CD14-positive monocyte (primary cell): ENCODE results near the gene MRGPRE. TPM values are rescaled to one million over a fixed set of nuclear protein-coding genes. Genes with fewer than 3 reads are reported as not detected.

ENCODE experiments used
- DNase-seq, 3 donors: peaks; one replicate each; pipeline ENCODE4 v3.0.0-alpha.2; 2011 to 2022
- H2AFZ ChIP-seq: 2 replicates; pipeline ENCODE4 v1.6.0; 2012; ENCODE audit warnings: mild to moderate bottlenecking, low read depth, low read length, inconsistent platforms; ENCODE audit not compliant: insufficient read depth, poor library complexity, severe bottlenecking
- H3K27ac ChIP-seq, 2 donors: 1 replicate in 1 of 2; 2 replicates in 1 of 2; pipeline ENCODE4 v1.5.1; 2012 to 2013; ENCODE audit warnings: low read length in 2 of 2, control low read depth in 1 of 2, inconsistent platforms in 1 of 2, low read depth in 1 of 2, mild to moderate bottlenecking in 1 of 2
- H3K27me3 ChIP-seq, 2 donors: one replicate each; pipeline versions ENCODE4 v1.6.0 to v1.6.1; 2011 to 2013; ENCODE audit warnings: low read length in 2 of 2; ENCODE audit not compliant: control insufficient read depth in 2 of 2, insufficient read depth in 2 of 2
- H3K36me3 ChIP-seq, 2 donors: replicated peaks in 1 of 2; 1 replicate in 1 of 2; 2 replicates in 1 of 2; pipeline versions ENCODE4 v1.5.1 to v1.6.1; 2012 to 2013; ENCODE audit warnings: low read length in 2 of 2, control low read depth in 1 of 2, inconsistent platforms in 1 of 2, mild to moderate bottlenecking in 1 of 2; ENCODE audit not compliant: insufficient read depth in 2 of 2, control insufficient read depth in 1 of 2
- H3K4me1 ChIP-seq, 2 donors: 1 replicate in 1 of 2; 2 replicates in 1 of 2; pipeline versions ENCODE4 v1.5.1 to v1.6.1; 2012 to 2013; ENCODE audit warnings: low read length in 2 of 2, control low read depth in 1 of 2, inconsistent platforms in 1 of 2, mild to moderate bottlenecking in 1 of 2, moderate library complexity in 1 of 2; ENCODE audit not compliant: insufficient read depth in 2 of 2, control insufficient read depth in 1 of 2
- H3K4me2 ChIP-seq: replicated peaks from 2 replicates; pipeline ENCODE3; 2012; ENCODE audit warnings: low read length, moderate library complexity, mild to moderate bottlenecking; ENCODE audit not compliant: poor library complexity, severe bottlenecking; ENCODE audit errors: extremely low read depth
- H3K4me3 ChIP-seq, 3 experiments: fragments of 200-600 bp in 1 of 3; sonication (generic) in 1 of 3; replicated peaks in 1 of 3; 1 replicate in 2 of 3; 2 replicates in 1 of 3; pipeline ENCODE4 v1.5.1; 2011 to 2013; ENCODE audit warnings: low read length in 3 of 3, mild to moderate bottlenecking in 3 of 3, control low read depth in 2 of 3, low read depth in 2 of 3, inconsistent platforms in 1 of 3, moderate library complexity in 1 of 3
- H3K79me2 ChIP-seq: 2 replicates; pipeline ENCODE4 v1.6.0; 2012; ENCODE audit warnings: mild to moderate bottlenecking, control low read depth, inconsistent platforms, low read length, moderate library complexity; ENCODE audit not compliant: insufficient read depth
- H3K9ac ChIP-seq: 2 replicates; pipeline ENCODE4 v1.6.0; 2017; ENCODE audit warnings: low read length, mild to moderate bottlenecking; ENCODE audit not compliant: insufficient read depth, poor library complexity, severe bottlenecking
- H3K9me3 ChIP-seq, 2 donors: replicated peaks in 1 of 2; 1 replicate in 1 of 2; 2 replicates in 1 of 2; pipeline versions ENCODE4 v1.5.1 to v1.6.1; 2012 to 2013; ENCODE audit warnings: low read length in 2 of 2, control low read depth in 1 of 2; ENCODE audit not compliant: control insufficient read depth in 1 of 2, insufficient read depth in 1 of 2
- H4K20me1 ChIP-seq: 2 replicates; pipeline ENCODE4 v1.6.0; 2012; ENCODE audit warnings: mild to moderate bottlenecking, low read length, control low read depth, moderate library complexity; ENCODE audit not compliant: insufficient read depth
- H3K27ac Mint-ChIP-seq, 7 donors: one replicate each; pipeline ENCODE4 v1.8.0; 2020; ENCODE audit warnings: mild to moderate bottlenecking in 7 of 7, mixed read lengths in 7 of 7, moderate library complexity in 6 of 7, inconsistent platforms in 2 of 7
- H3K27me3 Mint-ChIP-seq, 3 donors: one replicate each; pipeline ENCODE4 v1.8.0; 2021 to 2022; ENCODE audit warnings: low read depth in 3 of 3, mild to moderate bottlenecking in 3 of 3, mixed read lengths in 3 of 3, moderate library complexity in 3 of 3, inconsistent platforms in 1 of 3
- H3K36me3 Mint-ChIP-seq, 2 donors: one replicate each; pipeline ENCODE4 v1.8.0; 2020; ENCODE audit warnings: mixed read lengths in 2 of 2, inconsistent platforms in 1 of 2, mild to moderate bottlenecking in 1 of 2
- H3K4me1 Mint-ChIP-seq: one replicate; pipeline ENCODE4 v1.8.0; 2020; ENCODE audit warnings: mild to moderate bottlenecking, mixed read lengths
- H3K4me3 Mint-ChIP-seq, 2 donors: one replicate each; pipeline ENCODE4 v1.8.0; 2020; ENCODE audit warnings: mild to moderate bottlenecking in 2 of 2, mixed read lengths in 2 of 2, moderate library complexity in 1 of 2
- H3K9me3 Mint-ChIP-seq, 7 donors: one replicate each; pipeline ENCODE4 v1.8.0; 2020 to 2022; ENCODE audit warnings: mixed read lengths in 7 of 7, mild to moderate bottlenecking in 6 of 7, moderate library complexity in 6 of 7, inconsistent platforms in 2 of 7
- WGBS: methylation state at CpG from one replicate; pipeline ENCODE4 v1.1.5; 2013; ENCODE audit warnings: missing lambda C conversion rate; ENCODE audit not compliant: insufficient coverage; 5-methylcytosine and 5-hydroxymethylcytosine counted together
- intact Hi-C, 2 donors: fragments of 100-400 bp; cut with micrococcal nuclease; formaldehyde crosslinking; loops; one replicate each; pipeline versions ENCODE4 v1.15.0 to v1.15.1; 2023
- polyA plus RNA-seq, 3 donors: library from polyadenylated mRNA; depleted of rRNA in 1 of 3; unstranded in 2 of 3; stranded (reverse) in 1 of 3; fragments of 300-500 nt in 2 of 3; fragments of >200 nt in 1 of 3; fragmentation: Illumina TruSeq in 2 of 3; gene quantifications; 1 replicate in 2 of 3; 2 replicates in 1 of 3; pipeline ENCODE4 v1.2.3, GENCODE V29; 2012 to 2021
- TF ChIP-seq, protein P1 (sequence below): fragments of 200-600 bp; IDR thresholded peaks from one replicate; pipeline ENCODE4 v1.8.0; 2022; ENCODE audit warnings: antibody characterized with exemption, mild to moderate bottlenecking

The MRGPRE gene
- polyA plus RNA-seq, 3 donors = not detected

DNA sequence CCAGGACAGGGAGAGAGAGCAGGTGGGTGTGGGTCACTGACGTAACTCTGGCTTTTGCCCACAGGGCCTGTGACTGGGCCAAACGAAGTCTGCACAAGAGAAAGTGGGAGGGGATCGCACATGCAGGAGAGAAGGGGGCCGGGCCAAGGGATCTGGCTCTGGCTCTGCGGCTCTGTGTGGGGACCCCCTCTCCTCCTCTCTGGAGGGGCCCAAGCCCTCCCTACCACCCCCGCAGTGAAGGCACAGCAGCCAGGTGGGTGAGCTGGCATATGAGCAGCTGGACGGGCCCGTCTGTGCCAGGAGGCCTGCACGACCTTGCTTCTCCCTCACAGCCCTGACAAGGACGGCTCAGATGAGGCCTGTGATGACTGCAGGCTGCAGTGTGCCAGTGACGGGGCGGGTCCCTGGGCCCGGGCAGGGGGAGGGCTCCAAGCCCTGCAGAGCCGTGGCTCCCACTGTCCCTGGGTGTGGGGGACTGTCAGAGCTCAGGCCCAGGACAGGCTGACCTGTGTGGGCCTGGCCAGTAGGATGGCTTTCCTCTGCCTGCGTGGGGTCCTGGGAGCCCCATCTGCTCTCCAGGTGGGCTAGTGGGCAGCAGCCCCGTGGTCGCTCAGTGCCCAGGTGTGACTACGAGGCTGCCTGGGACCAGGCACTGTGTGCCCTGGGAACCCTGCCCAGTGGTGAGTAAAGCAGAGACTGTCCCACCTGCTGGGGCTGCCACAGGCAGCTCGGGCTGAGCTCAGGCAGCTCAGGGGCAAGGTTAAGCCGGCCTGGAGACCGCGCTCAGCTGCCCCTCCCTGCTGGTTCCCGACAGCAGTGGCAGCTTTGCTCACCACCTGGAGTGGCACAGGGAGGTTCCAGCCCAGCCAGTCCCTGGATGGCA, 35.8 kb downstream of the MRGPRE start:
- H3K79me2 ChIP-seq = no peaks in the 10 kb centered on the region
- DNase-seq = no peak
- H3K4me1 ChIP-seq = peaks cover 3 to 7% of the 10 kb centered on the region in 2 donors
- no peak overlapping the region for H3K27ac ChIP-seq
- no peak overlapping the region for H3K4me3 ChIP-seq
- TF ChIP-seq, protein P1, sequence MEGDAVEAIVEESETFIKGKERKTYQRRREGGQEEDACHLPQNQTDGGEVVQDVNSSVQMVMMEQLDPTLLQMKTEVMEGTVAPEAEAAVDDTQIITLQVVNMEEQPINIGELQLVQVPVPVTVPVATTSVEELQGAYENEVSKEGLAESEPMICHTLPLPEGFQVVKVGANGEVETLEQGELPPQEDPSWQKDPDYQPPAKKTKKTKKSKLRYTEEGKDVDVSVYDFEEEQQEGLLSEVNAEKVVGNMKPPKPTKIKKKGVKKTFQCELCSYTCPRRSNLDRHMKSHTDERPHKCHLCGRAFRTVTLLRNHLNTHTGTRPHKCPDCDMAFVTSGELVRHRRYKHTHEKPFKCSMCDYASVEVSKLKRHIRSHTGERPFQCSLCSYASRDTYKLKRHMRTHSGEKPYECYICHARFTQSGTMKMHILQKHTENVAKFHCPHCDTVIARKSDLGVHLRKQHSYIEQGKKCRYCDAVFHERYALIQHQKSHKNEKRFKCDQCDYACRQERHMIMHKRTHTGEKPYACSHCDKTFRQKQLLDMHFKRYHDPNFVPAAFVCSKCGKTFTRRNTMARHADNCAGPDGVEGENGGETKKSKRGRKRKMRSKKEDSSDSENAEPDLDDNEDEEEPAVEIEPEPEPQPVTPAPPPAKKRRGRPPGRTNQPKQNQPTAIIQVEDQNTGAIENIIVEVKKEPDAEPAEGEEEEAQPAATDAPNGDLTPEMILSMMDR = no peak
- H3K4me2 ChIP-seq = no peak overlapping the region
- WGBS = 92% methylated on average over 16 of the region's 23 CpGs
- H3K9me3 Mint-ChIP-seq = peaks cover 0 to 6% (median 4%) of the 10 kb centered on the region in 7 donors
- H3K27me3 ChIP-seq = no peaks in the 10 kb centered on the region
- H3K9ac ChIP-seq = no peak overlapping the region
- peak overlapping the region in 1 of 7 donors; percentile 50 for H3K27ac Mint-ChIP-seq
- H3K36me3 Mint-ChIP-seq = no peaks in the 10 kb centered on the region
- H3K4me1 Mint-ChIP-seq = peaks cover 4% of the 10 kb centered on the region
- H2AFZ ChIP-seq = no peak overlapping the region
- peaks cover 9 to 40% (median 11%) of the 10 kb centered on the region in 3 donors for H3K27me3 Mint-ChIP-seq
- intact Hi-C loops = no loop called here
- no peaks in the 10 kb centered on the region for H4K20me1 ChIP-seq
- no peaks in the 10 kb centered on the region for H3K9me3 ChIP-seq
- peak overlapping the region in 1 of 2 donors; percentile 30 for H3K4me3 Mint-ChIP-seq
- no peaks in the 10 kb centered on the region for H3K36me3 ChIP-seq

DNA sequence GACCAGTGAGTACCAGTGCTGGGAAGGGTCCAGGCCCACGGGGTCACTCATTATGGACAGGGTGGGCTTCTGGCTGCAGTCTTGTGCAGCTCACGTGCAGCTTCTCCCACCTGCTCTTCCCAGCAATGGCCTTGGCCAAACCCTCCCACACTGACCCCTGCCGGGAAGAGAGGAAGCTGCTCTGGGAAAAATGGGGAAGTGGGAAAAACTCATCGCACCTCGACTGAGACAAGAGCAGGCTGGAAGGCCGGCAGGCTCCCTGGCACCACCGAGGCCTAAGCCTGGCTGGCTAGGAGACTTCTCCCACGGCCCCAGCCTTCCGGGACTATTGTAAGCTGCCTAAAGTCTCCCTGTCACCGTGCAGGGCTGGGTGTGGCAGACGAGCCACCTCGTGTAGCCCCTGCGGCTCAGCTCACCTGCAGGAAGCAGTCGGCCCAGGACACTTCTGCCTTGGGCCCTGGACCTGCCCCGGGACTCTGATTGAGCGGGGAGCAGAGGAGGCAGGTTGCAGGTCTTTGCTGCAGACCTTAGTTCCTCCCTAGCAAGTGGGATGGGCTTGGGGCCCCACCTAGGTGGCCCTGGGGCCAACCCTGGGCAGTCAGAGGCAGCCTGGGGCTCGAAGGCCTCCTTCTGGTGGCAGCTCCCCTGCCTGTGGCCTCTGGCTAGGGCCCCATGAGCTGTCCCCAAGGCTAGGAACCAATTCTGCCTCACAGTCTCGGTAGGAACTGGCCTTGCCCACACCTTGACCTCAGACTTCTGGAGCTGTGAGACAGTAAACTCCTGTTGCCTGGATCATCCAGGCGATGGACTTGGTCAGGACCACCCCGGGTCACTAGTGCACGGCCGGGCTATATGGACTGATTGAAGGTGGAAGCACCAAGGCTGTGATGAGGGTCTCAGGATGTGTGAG, 36.7 kb downstream of the MRGPRE start:
- TF ChIP-seq, protein P1 = peak; percentile 39
- Mint-ChIP-seq H3K9me3 (peaks cover 0 to 6% (median 4%) of the 10 kb centered on the region in 7 donors), H3K4me1 (peaks cover 4% of the 10 kb centered on the region), H3K36me3 (no peaks in the 10 kb centered on the region), H3K27me3 (peaks cover 5 to 32% (median 6%) of the 10 kb centered on the region in 3 donors), H3K4me3 (peak overlapping the region in 1 of 2 donors; percentile 30), H3K27ac (peak overlapping the region in 1 of 7 donors; percentile 50)
- Histone ChIP-seq H3K79me2 (no peaks in the 10 kb centered on the region), H3K9me3 (no peaks in the 10 kb centered on the region), H3K27me3 (no peaks in the 10 kb centered on the region), H3K9ac (no peak overlapping the region), H3K27ac (no peak overlapping the region), H3K4me3 (no peak overlapping the region), H3K36me3 (no peaks in the 10 kb centered on the region), H3K4me1 (peaks cover 3 to 7% of the 10 kb centered on the region in 2 donors), H4K20me1 (no peaks in the 10 kb centered on the region), H3K4me2 (no peak overlapping the region), H2AFZ (no peak overlapping the region)
- WGBS = 67% methylated on average over 18 of the region's 22 CpGs
- peak; percentile 29 to 56 (median 39) for DNase-seq
- intact Hi-C loops = no loop called here
